IMR-90 (cell line): ENCODE measurements around the gene EDN2. TPM values are rescaled to one million over a fixed set of nuclear protein-coding genes. Genes with fewer than 3 reads are reported as not detected.

Experiments used
- ATAC-seq: fragments of 200-7000 bp; cut with Tn5 transposase; 2 replicates; pipeline ENCODE4 v1.9.1; 2020; ENCODE audit warnings: low read depth, mild to moderate bottlenecking, moderate library complexity
- BruUV-seq: library from RNA; stranded (reverse); fragments of 400-500 nt; replicated peaks from 2 replicates; lab custom pipeline; 2021; lab: Mats Ljungman, UMichigan
- CTCF ChIA-PET: fragments of 300-600 bp; formaldehyde crosslinking; extraction: SDS; loops from one replicate; lab custom pipeline; 2021; ENCODE audit warnings: antibody characterized with exemption; lab: Yijun Ruan, JAX
- POLR2A ChIA-PET: fragments of 300-600 bp; sonication (Branson Sonifier 250); formaldehyde crosslinking; loops from one replicate; lab custom pipeline; 2022; ENCODE audit warnings: antibody characterized with exemption; ENCODE audit not compliant: unreplicated experiment; lab: Charles Lee
- DNase-seq: peaks from one replicate; pipeline ENCODE4 v3.0.0; 2013
- H2AFZ ChIP-seq: replicated peaks from 2 replicates; pipeline ENCODE3; 2013; ENCODE audit warnings: low read length, mild to moderate bottlenecking; ENCODE audit not compliant: poor library complexity
- H2AK5ac ChIP-seq: 2 replicates; pipeline ENCODE4 v1.6.1; 2013; ENCODE audit warnings: low read depth, low read length, inconsistent platforms
- H2AK9ac ChIP-seq: replicated peaks from 2 replicates; pipeline ENCODE3; 2013; ENCODE audit warnings: mild to moderate bottlenecking, low read depth, low read length, moderate library complexity; ENCODE audit not compliant: poor library complexity
- H2BK120ac ChIP-seq: 2 replicates; pipeline ENCODE4 v1.6.1; 2013; ENCODE audit warnings: low read depth, low read length, inconsistent platforms
- H2BK15ac ChIP-seq: 3 replicates; pipeline ENCODE4 v1.6.1; 2013; ENCODE audit warnings: low read depth, low read length, inconsistent platforms
- H2BK20ac ChIP-seq: 2 replicates; pipeline ENCODE4 v1.6.1; 2013; ENCODE audit warnings: low read depth, mild to moderate bottlenecking, inconsistent platforms, low read length, moderate library complexity
- H2BK5ac ChIP-seq: 2 replicates; pipeline ENCODE4 v1.6.1; 2013; ENCODE audit warnings: mild to moderate bottlenecking, low read depth, low read length, inconsistent platforms; ENCODE audit not compliant: poor library complexity, severe bottlenecking
- H3K14ac ChIP-seq: replicated peaks from 2 replicates; pipeline ENCODE4 v1.6.1; 2013; ENCODE audit warnings: low read depth, low read length, inconsistent platforms
- H3K18ac ChIP-seq: 2 replicates; pipeline ENCODE4 v1.6.1; 2013; ENCODE audit warnings: low read depth, low read length, control low read depth
- H3K23ac ChIP-seq: 2 replicates; pipeline ENCODE4 v1.6.1; 2013; ENCODE audit warnings: low read depth, low read length, inconsistent platforms
- H3K27ac ChIP-seq: 2 replicates; pipeline ENCODE4 v1.5.1; 2013; ENCODE audit warnings: mild to moderate bottlenecking, control low read depth, low read length; ENCODE audit not compliant: insufficient read depth
- H3K27me3 ChIP-seq: 2 replicates; pipeline ENCODE4 v1.6.1; 2013; ENCODE audit warnings: low read length; ENCODE audit not compliant: control insufficient read depth, insufficient read depth
- H3K36me3 ChIP-seq: 2 replicates; pipeline ENCODE4 v1.6.1; 2013; ENCODE audit warnings: low read length, mixed read lengths; ENCODE audit not compliant: control insufficient read depth, insufficient read depth
- H3K4ac ChIP-seq: 2 replicates; pipeline ENCODE4 v1.6.1; 2013; ENCODE audit warnings: low read depth, low read length, inconsistent platforms
- H3K4me1 ChIP-seq: 2 replicates; pipeline ENCODE4 v1.6.1; 2013; ENCODE audit warnings: low read length, mixed read lengths; ENCODE audit not compliant: control insufficient read depth, insufficient read depth
- H3K4me2 ChIP-seq: 2 replicates; pipeline ENCODE4 v1.6.1; 2013; ENCODE audit warnings: low read depth, mild to moderate bottlenecking, control low read depth, low read length, moderate library complexity
- H3K4me3 ChIP-seq: 2 replicates; pipeline ENCODE4 v1.5.1; 2013; ENCODE audit warnings: low read depth, mild to moderate bottlenecking, control low read depth, low read length, moderate library complexity; ENCODE audit not compliant: insufficient read depth
- H3K56ac ChIP-seq: 2 replicates; pipeline ENCODE4 v1.6.1; 2013; ENCODE audit warnings: low read length, inconsistent platforms; ENCODE audit not compliant: insufficient read depth; ENCODE audit errors: extremely low read depth
- H3K79me1 ChIP-seq, 2 experiments: 2 replicates each; pipeline ENCODE4 v1.6.1; 2013; ENCODE audit warnings: low read length in 2 of 2, inconsistent platforms in 1 of 2, low read depth in 1 of 2
- H3K9ac ChIP-seq: 2 replicates; pipeline ENCODE4 v1.6.1; 2013; ENCODE audit warnings: low read depth, low read length, control low read depth
- H3K9me1 ChIP-seq: 2 replicates; pipeline ENCODE4 v1.6.1; 2013; ENCODE audit warnings: low read length, inconsistent platforms; ENCODE audit not compliant: insufficient read depth
- H3K9me3 ChIP-seq: 2 replicates; pipeline ENCODE4 v1.6.1; 2013; ENCODE audit warnings: low read length; ENCODE audit not compliant: control insufficient read depth, insufficient read depth
- H4K20me1 ChIP-seq: 2 replicates; pipeline ENCODE4 v1.6.1; 2013; ENCODE audit warnings: low read length, inconsistent platforms; ENCODE audit not compliant: insufficient read depth
- H4K5ac ChIP-seq: 2 replicates; pipeline ENCODE4 v1.6.1; 2013; ENCODE audit warnings: mild to moderate bottlenecking, low read depth, low read length, control low read depth
- H4K8ac ChIP-seq, 2 experiments: 2 replicates each; pipeline ENCODE4 v1.6.1; 2013; ENCODE audit warnings: low read depth in 2 of 2, low read length in 2 of 2, control low read depth in 1 of 2, inconsistent platforms in 1 of 2
- H4K91ac ChIP-seq: 2 replicates; pipeline ENCODE4 v1.6.1; 2013; ENCODE audit warnings: low read depth, low read length, inconsistent platforms; ENCODE audit not compliant: insufficient read depth
- CEBPB ChIP-seq: IDR thresholded peaks from 2 replicates; pipeline ENCODE4 v1.6.1; 2012; ENCODE audit warnings: low read depth, low read length, improper control_type of control experiment
- MXI1 ChIP-seq: IDR thresholded peaks from 2 replicates; pipeline ENCODE4 v1.6.1; 2012; ENCODE audit warnings: low read depth, mild to moderate bottlenecking, low read length, moderate library complexity, borderline replicate concordance
- NFE2L2 ChIP-seq: fragments of 150-350 bp; IDR thresholded peaks from 2 replicates; pipeline ENCODE4 v1.6.1; 2016; ENCODE audit warnings: low read depth, mild to moderate bottlenecking, low read length
- RCOR1 ChIP-seq: IDR thresholded peaks from 2 replicates; pipeline ENCODE4 v1.6.1; 2012; ENCODE audit warnings: mild to moderate bottlenecking, low read length, improper control_type of control experiment; ENCODE audit not compliant: insufficient replicate concordance
- RFX5 ChIP-seq: IDR thresholded peaks from 2 replicates; pipeline ENCODE4 v1.8.0; 2012; ENCODE audit warnings: low read depth, mild to moderate bottlenecking, low read length, moderate library complexity
- WGBS, 2 experiments: methylation state at CpG; one replicate each; pipeline versions ENCODE4 v1.1.5 to v1.1.7; 2013; ENCODE audit warnings: missing lambda C conversion rate in 2 of 2; ENCODE audit not compliant: insufficient read length in 1 of 2; ENCODE audit errors: extremely low coverage in 2 of 2; 5-methylcytosine and 5-hydroxymethylcytosine counted together
- dilution Hi-C: fragments of 300-500 bp; cut with HindIII; formaldehyde crosslinking; loops from one replicate; pipeline ENCODE4 v1.14.3; 2018; ENCODE audit warnings: low sequenced_read_pairs; ENCODE audit not compliant: unreplicated experiment
- in situ Hi-C: fragments of 300-500 bp; cut with MboI; formaldehyde crosslinking; loops from 3 replicates; pipeline ENCODE4 v1.14.3; 2019; ENCODE audit warnings: low sequenced_read_pairs, inconsistent platforms, mixed read lengths
- intact Hi-C: fragments of 100-400 bp; cut with micrococcal nuclease; formaldehyde crosslinking; loops from 2 replicates; pipeline ENCODE4 v1.10.0; 2022
- polyA plus RNA-seq, 3 experiments: library from polyadenylated mRNA; depleted of rRNA; stranded (reverse); fragments of >200 nt; gene quantifications; 2 replicates each; pipeline ENCODE4 v1.2.3, GENCODE V29; 2012; ENCODE audit warnings: low replicate concordance in 1 of 3
- total RNA-seq: library from RNA; depleted of rRNA; stranded (reverse); fragments of >200 nt; gene quantifications from 2 replicates; pipeline ENCODE4 v1.2.3, GENCODE V29; 2012

EDN2 gene
- total and polyA plus RNA-seq, 2 of the 4 experiments (the other 2 are of a cell fraction) = 0.27 TPM; not detected in 1

- no peak for TF ChIP-seq MXI1
- no peak for TF ChIP-seq NFE2L2
- TF ChIP-seq RFX5 = no peak
- TF ChIP-seq CEBPB = no peak
- TF ChIP-seq RCOR1 = no peak
- CTCF ChIA-PET = interaction anchor here (0.9 kb wide), 1 partner anchor 40 kb away, joined by 3 read pairs; no protein-coding TSS in a partner anchor
These were observed 502 bp downstream of the EDN2 start for GRCh38 chr1:41483960-41484401.

More at GRCh38 chr1:41483960-41484401, 502 bp downstream of the EDN2 start:
- BruUV-seq = no TSS peak
- Histone ChIP-seq H3K4ac (no peak overlapping the region), H2BK5ac (no peak overlapping the region), H3K18ac (no peak overlapping the region), H4K20me1 (no peaks in the 10 kb centered on the region), H2BK120ac (no peak overlapping the region), H3K27ac (no peak overlapping the region), H4K91ac (no peak overlapping the region), H3K4me3 (no peak overlapping the region), H3K23ac (no peak overlapping the region), H2AK5ac (no peak overlapping the region), H3K56ac (no peak overlapping the region), H3K4me2 (no peak overlapping the region), H3K27me3 (no peaks in the 10 kb centered on the region), H3K4me1 (peaks cover 39% of the 10 kb centered on the region), H3K79me1 (no peaks in the 10 kb centered on the region), H3K9ac (no peak overlapping the region), H4K5ac (no peak overlapping the region), H2BK15ac (no peak overlapping the region), H2AFZ (no peak overlapping the region), H3K9me3 (no peaks in the 10 kb centered on the region), H3K14ac (no peak overlapping the region), H4K8ac (no peak overlapping the region), H2BK20ac (no peak overlapping the region), H3K36me3 (no peaks in the 10 kb centered on the region), H3K9me1 (peaks cover 18% of the 10 kb centered on the region), H2AK9ac (no peak overlapping the region)
- dilution Hi-C loops = no loop called here
- 100% methylated on average over 2 of the region's 9 CpGs; no CpG with 5 or more reads in 1 of the 2 experiments for WGBS, 2 experiments
- intact Hi-C loops = no loop called here
- ATAC-seq = no peak
- DNase-seq = no peak
- in situ Hi-C loops = no loop called here
- POLR2A ChIA-PET = no interaction called here
